ENCODE data around the gene PGAM1. TPM values are rescaled to one million over a fixed set of nuclear protein-coding genes. Genes with fewer than 3 reads are reported as not detected.

The PGAM1 gene
- total RNA-seq, 1 experiment from 2014 or later, result 497 TPM

GRCh38 chr10:97393034-97393573 lies 32.9 kb upstream of the PGAM1 start (continued):
- TF ChIP-seq, protein P1, sequence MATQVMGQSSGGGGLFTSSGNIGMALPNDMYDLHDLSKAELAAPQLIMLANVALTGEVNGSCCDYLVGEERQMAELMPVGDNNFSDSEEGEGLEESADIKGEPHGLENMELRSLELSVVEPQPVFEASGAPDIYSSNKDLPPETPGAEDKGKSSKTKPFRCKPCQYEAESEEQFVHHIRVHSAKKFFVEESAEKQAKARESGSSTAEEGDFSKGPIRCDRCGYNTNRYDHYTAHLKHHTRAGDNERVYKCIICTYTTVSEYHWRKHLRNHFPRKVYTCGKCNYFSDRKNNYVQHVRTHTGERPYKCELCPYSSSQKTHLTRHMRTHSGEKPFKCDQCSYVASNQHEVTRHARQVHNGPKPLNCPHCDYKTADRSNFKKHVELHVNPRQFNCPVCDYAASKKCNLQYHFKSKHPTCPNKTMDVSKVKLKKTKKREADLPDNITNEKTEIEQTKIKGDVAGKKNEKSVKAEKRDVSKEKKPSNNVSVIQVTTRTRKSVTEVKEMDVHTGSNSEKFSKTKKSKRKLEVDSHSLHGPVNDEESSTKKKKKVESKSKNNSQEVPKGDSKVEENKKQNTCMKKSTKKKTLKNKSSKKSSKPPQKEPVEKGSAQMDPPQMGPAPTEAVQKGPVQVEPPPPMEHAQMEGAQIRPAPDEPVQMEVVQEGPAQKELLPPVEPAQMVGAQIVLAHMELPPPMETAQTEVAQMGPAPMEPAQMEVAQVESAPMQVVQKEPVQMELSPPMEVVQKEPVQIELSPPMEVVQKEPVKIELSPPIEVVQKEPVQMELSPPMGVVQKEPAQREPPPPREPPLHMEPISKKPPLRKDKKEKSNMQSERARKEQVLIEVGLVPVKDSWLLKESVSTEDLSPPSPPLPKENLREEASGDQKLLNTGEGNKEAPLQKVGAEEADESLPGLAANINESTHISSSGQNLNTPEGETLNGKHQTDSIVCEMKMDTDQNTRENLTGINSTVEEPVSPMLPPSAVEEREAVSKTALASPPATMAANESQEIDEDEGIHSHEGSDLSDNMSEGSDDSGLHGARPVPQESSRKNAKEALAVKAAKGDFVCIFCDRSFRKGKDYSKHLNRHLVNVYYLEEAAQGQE (IDR thresholded peaks at IDR 0.05; ENCODE audit: low read depth), result no peak
- TF ChIP-seq ATF3 (IDR thresholded peaks at IDR 0.05) (no peak), JUND (IDR thresholded peaks at IDR 0.05) (no peak), EZH2phosphoT487 (IDR thresholded peaks at IDR 0.05; ENCODE audit: borderline replicate concordance) (no peak), YY1 (IDR thresholded peaks at IDR 0.05; ENCODE audit: extremely low read depth, insufficient replicate concordance, low read depth, low read length) (no peak), SP1 (IDR thresholded peaks at IDR 0.05; ENCODE audit: low read depth) (no peak), POLR2AphosphoS5 (IDR thresholded peaks at IDR 0.05; ENCODE audit: low read depth, low read length) (no peak), RAD21 (IDR thresholded peaks at IDR 0.05; ENCODE audit: low read depth) (no peak)
- TF ChIP-seq, protein P2, sequence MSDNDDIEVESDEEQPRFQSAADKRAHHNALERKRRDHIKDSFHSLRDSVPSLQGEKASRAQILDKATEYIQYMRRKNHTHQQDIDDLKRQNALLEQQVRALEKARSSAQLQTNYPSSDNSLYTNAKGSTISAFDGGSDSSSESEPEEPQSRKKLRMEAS (IDR thresholded peaks at IDR 0.05), result no peak

GRCh38 chr10:97396056-97396455 lies 29.9 kb upstream of the PGAM1 start:
- ChIA-PET RAD21 (ENCODE audit: low non-redundant PET in 1 of 2, low total read pairs in 2 of 2, uncharacterized antibody in 2 of 2, unreplicated experiment in 2 of 2) (no interaction called here), CTCF (no interaction called here), POLR2A (no interaction called here)
- no peak for ATAC-seq
- Histone ChIP-seq H3K9me3 (ENCODE audit: control insufficient read depth in 1 of 2, insufficient read depth in 1 of 2, low read depth in 1 of 2, low read length in 2 of 2) (no peaks in the 10 kb centered on the region), H3K27me3 (ENCODE audit: insufficient read depth, low read length) (no peaks in the 10 kb centered on the region), H3K36me3 (ENCODE audit: control insufficient read depth in 1 of 2, insufficient read depth in 2 of 2, low read length in 2 of 2) (peaks cover 21 to 37% of the 10 kb centered on the region in 2 experiments; a peak in 3 of 4 replicates), H3K9me2 (ENCODE audit: insufficient read depth) (no peaks in the 10 kb centered on the region), H3K4me3 (replicated peaks in 1 of 2; ENCODE audit: low read depth in 1 of 2, low read length in 2 of 2) (no peak overlapping the region), H3K9ac (ENCODE audit: low read length) (no peak overlapping the region), H4K20me1 (ENCODE audit: insufficient read depth) (no peaks in the 10 kb centered on the region), H3K27ac (ENCODE audit: low read depth, low read length) (no peak overlapping the region; the same call in 1 of the 2 replicates), H2AFZ (ENCODE audit: low read depth, low read length, poor library complexity, severe bottlenecking) (no peak overlapping the region), H3K4me2 (ENCODE audit: low read length) (no peak overlapping the region), H3K79me2 (ENCODE audit: insufficient read depth, low read length) (peaks cover 48% of the 10 kb centered on the region), H3K4me1 (ENCODE audit: control insufficient read depth in 1 of 2, insufficient read depth in 2 of 2, low read length in 2 of 2) (peaks cover 0 to 6% of the 10 kb centered on the region in 2 experiments; a peak in 2 of 4 replicates)
- BruUV-seq (replicated peaks), result no TSS peak
- no peak for DNase-seq (ENCODE audit: low read depth, low spot score)
- intact Hi-C loops (cut with micrococcal nuclease), result no loop called here
- no peak for TF ChIP-seq CTCF (IDR thresholded peaks at IDR 0.05 in 2 of 3, conservative IDR thresholded peaks at IDR 0.05 in 1 of 3; ENCODE audit: borderline replicate concordance in 1 of 3, insufficient read depth in 1 of 3, low read depth in 2 of 3, low read length in 2 of 3)
